GM23338 (cell line): ENCODE measurements around the gene TFF2.

ENCODE experiments used
- CREB1 ChIP-seq: fragments of 250-450 bp; sonication (Bioruptor Pico); IDR thresholded peaks from 2 replicates; pipeline ENCODE4 v1.5.0; 2020; ENCODE audit warnings: low read depth, mild to moderate bottlenecking, moderate library complexity
- CTCF ChIP-seq, 2 experiments: fragments of 200-600 bp in 1 of 2; sonication (generic) in 1 of 2; conservative IDR thresholded peaks; 2 replicates each; pipeline versions ENCODE4 v1.5.1 to v1.6.1; 2016 to 2017; ENCODE audit warnings: antibody characterized with exemption in 2 of 2, low read depth in 2 of 2, mild to moderate bottlenecking in 2 of 2, moderate library complexity in 1 of 2
- ETS1 ChIP-seq: IDR thresholded peaks from 2 replicates; pipeline ENCODE4 v1.6.1; 2016; ENCODE audit warnings: antibody characterized with exemption
- EZH2 ChIP-seq: fragments of 200-600 bp; sonication (generic); IDR thresholded peaks from one replicate; pipeline ENCODE4 v1.8.0; 2017; ENCODE audit warnings: antibody characterized with exemption, mild to moderate bottlenecking, low read depth; ENCODE audit not compliant: unreplicated experiment
- EZH2phosphoT487 ChIP-seq: fragments of 200-600 bp; sonication (generic); IDR thresholded peaks from one replicate; pipeline ENCODE4 v1.8.1; 2018; ENCODE audit warnings: antibody characterized with exemption; ENCODE audit not compliant: unreplicated experiment
- JUNB ChIP-seq: IDR thresholded peaks from one replicate; pipeline ENCODE4 v1.6.1; 2016; ENCODE audit warnings: antibody characterized with exemption; ENCODE audit not compliant: unreplicated experiment
- NANOG ChIP-seq: IDR thresholded peaks from 2 replicates; pipeline ENCODE4 v1.6.1; 2016; ENCODE audit warnings: antibody characterized with exemption, borderline replicate concordance
- POLR2AphosphoS5 ChIP-seq: IDR thresholded peaks from 2 replicates; pipeline ENCODE4 v1.6.1; 2016; ENCODE audit warnings: antibody characterized with exemption, low read depth
- REST ChIP-seq: IDR thresholded peaks from one replicate; pipeline ENCODE4 v1.6.1; 2018; ENCODE audit warnings: antibody characterized with exemption; ENCODE audit not compliant: unreplicated experiment
- ZNF114 ChIP-seq: fragments of 250-450 bp; sonication (Bioruptor Pico); IDR thresholded peaks from 2 replicates; pipeline ENCODE4 v1.5.0; 2020; ENCODE audit warnings: mild to moderate bottlenecking, moderate library complexity
- ZNF462 ChIP-seq: fragments of 250-450 bp; sonication (Bioruptor Pico); IDR thresholded peaks from 2 replicates; pipeline ENCODE4 v1.5.0; 2020; ENCODE audit warnings: mild to moderate bottlenecking, moderate library complexity

DNA sequence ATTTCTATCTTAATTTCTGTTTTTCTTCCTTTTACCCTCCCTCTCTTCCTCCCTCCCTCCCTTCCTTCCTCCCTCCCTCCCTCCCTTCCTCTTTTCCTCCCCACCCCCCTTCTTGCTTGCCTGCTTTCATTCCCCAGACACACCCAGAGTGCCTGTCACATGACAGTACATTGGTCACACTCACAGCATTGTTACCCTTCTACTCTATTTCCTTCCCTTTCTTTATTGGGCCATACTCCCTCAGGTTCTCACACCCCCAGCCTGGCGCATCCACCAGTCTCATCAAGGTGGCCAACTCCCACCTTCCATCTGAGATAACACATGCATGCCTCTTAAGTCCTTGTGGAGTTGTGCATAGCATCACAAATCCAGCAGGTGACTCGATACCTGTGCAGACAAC is 34.2 kb upstream of the TFF2 start:
- TF ChIP-seq CTCF (conservative IDR thresholded peaks at IDR 0.05; ENCODE audit: low read depth in 2 of 2) = no peak
- no peak for TF ChIP-seq EZH2
- TF ChIP-seq EZH2phosphoT487 = no peak
- TF ChIP-seq POLR2AphosphoS5 = no peak
- TF ChIP-seq JUNB = no peak
- TF ChIP-seq NANOG = no peak
- TF ChIP-seq REST = no peak
- TF ChIP-seq ETS1 = no peak
- no peak for TF ChIP-seq CREB1 (CRISPR knock-in tag)
- TF ChIP-seq ZNF114 (CRISPR knock-in tag) = no peak
- TF ChIP-seq ZNF462 = no peak
